GM19324 (cell line): ENCODE measurements around the gene AUTS2.

Experiments
- ATAC-seq: cut with Tn5 transposase; IDR thresholded peaks from one replicate; pipeline ENCODE4 v1.9.1; 2021; ENCODE audit warnings: mild to moderate bottlenecking, moderate library complexity; ENCODE audit not compliant: unreplicated experiment, low FRiP score

The AUTS2 gene

DNA sequence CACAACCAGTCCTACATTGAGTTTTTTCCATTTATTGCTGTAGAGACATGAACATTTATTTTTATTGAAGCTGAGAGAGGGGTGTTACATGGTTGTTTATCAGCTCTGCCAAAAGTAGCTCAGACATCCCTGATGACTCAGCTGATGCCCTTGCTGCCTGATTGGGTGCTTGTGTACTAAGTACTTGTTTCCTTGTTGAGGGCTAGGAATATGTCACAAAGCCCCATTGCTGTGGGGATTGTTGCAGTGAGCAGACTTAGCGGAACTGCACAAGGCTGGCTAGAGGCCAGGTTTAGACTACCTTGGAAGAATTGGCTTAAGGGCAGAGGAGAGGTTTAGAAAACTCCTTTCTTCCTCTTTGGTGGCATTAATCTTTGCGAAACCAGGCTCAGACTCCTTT, 110.6 kb downstream of the AUTS2 start:
- ATAC-seq, result no peak

GRCh38 chr7:69710768-69711438, 112.6 kb downstream of the AUTS2 start:
- no peak for ATAC-seq

DNA sequence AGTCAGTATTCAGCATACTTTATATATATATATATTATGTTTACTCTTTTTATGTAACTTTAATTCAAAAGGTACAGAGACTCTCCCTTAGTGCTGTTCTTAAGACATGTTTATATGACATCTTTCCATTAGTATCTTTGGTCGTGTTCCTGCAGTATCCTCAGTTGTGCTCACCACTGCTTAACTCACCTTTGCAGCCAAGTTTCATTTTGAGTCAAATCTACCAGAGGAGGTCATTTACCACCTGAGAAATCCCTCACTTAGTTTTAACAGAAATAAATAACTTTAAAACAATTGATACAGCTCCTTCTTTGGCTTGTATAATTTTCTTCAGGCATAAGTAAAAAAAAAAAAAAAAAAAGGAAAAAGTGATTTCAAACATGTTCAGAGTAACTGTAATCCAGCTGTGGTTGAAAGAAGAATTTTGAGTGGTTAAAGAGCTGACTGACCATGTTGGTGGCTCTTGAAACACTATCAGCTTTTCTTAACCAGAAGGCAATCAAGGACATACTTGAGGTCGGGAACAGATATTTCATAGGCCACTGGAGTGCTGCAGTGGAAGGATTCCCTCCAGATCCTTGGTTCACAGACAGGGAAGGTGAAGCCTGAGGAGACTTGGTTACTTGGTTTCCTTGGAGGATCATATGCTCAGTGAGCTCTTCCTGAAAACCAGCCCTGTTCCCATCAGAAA, 116.8 kb downstream of the AUTS2 start:
- no peak for ATAC-seq

DNA sequence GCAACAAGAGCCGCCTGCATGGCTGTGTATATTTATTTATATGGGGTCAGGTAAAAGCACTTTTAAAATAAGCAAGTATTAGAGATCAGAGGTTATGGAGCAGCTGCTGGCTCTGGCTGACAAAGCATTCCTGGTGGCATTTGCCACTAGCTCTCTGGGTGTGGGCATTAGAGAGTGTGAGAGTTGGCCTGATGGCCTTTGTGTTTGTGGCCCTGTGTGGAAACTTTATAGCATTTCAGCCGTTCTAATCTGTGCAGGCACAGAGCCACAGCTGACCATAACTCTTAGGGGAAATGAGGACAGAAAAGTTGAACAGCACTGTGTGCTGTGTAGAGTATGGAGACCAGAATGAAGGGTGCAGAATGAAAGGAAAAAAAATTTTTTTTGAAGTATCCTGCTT, 118.9 kb downstream of the AUTS2 start:
- ATAC-seq, result no peak

DNA sequence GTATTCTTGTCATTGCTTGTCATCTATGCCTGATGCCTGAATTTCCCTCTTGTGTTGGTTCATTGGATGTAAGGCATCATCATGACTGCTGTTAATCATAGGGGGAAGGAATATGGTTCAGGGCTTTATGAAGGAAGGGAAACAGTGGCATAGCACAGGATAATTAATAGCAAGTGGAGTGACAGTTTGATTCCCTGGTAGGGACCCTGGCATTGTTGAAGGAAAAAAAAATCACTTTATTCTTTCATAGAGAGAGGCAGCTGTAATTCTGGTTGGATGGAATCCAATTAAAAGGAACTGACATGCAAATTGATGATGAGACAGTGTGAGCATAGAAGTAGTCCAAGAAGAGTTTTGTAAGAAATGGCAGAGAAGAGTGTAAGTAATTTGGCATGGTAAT, 121.4 kb downstream of the AUTS2 start:
- no peak for ATAC-seq

- ATAC-seq, result no peak
These were observed 124.6 kb downstream of the AUTS2 start for GRCh38 chr7:69722843-69723242.

GRCh38 chr7:69723663-69724062, 125.4 kb downstream of the AUTS2 start:
- ATAC-seq, result no peak

DNA sequence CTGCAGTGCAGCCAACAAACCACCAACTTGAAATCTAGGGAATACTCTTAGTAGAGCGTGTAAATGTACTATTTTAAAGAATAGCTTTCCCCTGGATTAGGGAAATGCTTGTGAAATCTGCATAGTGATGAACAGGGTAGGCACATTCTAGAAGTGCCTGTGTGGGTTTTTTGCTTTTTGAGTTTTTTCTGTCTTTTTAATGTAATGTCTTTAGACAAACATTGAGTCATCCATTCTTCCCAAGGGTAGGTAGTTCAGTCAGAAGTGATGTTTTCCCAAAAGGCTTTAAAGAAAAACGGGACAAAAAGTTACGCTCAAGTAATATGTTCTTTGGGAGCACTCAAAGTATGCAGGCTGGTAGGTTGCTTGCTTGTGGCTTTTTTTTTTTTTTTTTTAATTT, 130.0 kb downstream of the AUTS2 start:
- ATAC-seq, result no peak

DNA sequence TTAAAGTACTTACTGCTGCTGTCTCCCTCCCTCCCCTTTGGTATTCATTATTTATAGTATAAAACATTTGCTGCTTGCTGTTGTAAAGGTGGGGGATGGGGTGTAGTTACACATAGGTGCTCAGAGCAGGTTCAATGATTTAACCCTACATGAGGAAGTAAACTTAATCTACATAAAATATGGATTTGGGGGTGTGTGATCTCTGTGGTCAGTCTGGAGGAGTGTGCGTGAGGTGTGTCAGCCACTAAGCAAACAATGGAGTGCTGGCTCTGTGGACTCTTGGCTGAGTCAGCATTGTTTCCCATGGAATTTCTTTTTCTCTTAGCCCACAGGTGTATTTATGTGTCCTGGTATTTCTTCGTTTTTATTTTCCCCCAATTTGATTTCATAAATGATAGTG, 133.9 kb downstream of the AUTS2 start:
- no peak for ATAC-seq

DNA sequence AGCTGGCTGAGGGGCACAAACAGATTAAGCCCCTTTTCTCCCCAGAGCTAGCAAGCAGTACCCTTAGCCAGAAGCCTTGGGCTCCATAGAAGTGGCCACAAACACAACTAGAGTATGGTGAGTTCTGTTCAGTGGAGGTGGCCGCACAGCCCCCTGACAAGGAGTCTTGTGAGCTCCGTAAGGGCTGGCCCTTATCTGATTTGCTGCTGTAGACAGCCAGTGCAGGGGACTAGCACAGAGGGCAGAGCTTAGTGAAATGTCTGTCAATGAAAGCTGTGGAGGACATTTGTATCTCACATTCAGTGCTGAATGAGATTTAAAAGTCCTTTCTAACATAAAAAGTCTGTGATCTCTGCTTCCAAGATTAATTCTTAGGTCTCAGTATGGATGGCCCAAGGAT, 137.3 kb downstream of the AUTS2 start:
- ATAC-seq, result no peak

DNA sequence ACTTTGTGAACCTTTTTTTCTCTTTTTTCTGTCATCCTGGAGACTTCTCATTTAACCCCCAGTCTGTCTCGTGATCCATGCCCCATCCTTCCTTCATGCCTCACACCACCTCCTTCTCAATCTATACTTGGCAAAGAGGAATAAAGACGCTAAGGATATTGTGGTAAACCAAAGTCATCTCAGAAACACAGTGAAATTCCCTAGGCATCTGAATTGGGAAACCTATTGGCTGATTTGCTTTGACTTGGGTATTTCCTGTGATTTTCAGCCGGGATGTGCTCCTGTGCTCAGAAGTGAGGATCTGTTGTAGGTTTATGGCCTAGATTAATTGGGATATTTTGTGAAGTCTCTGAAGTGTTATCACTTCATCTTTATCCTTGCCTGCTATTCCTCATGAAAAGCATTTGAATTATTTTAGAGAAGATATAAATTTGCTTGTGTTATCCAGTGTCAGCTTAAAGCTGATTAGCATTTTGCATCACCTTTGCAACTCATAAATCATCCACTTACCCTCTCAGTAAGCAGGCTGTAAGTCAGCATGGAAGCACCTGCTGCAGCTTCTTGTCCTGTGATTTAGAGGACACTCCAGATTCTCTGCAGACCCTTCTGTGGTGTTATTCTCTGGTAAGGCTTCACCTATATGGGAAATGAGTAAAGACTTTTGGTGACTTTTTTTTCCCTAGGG, 138.0 kb downstream of the AUTS2 start:
- ATAC-seq, result no peak

GRCh38 chr7:69738396-69738951, 140.2 kb downstream of the AUTS2 start:
- peak; percentile 79 for ATAC-seq

GRCh38 chr7:69739190-69739589, 140.9 kb downstream of the AUTS2 start:
- no peak for ATAC-seq

GRCh38 chr7:69739931-69740431, 141.7 kb downstream of the AUTS2 start:
- no peak for ATAC-seq

GRCh38 chr7:69742237-69742636, 144.0 kb downstream of the AUTS2 start:
- ATAC-seq, result no peak

DNA sequence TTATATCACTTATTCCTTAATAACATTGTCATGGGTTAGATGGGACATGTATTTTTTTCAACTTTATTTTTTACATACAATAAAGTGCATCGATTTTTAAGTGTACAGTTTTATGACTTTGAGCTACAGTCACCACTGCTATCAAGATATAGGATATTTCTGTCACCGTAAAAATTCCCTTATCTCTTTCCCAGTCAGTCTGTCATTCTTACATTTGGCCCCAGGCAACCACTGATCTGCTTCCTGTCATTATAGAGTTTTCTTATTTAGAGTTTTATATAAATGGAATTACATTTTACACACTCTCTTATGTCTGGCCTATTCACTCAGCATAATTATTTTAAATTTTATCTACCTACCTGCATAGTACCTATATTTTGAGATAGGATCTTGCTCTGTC, 145.2 kb downstream of the AUTS2 start:
- no peak for ATAC-seq

- ATAC-seq, result no peak
These were observed 145.8 kb downstream of the AUTS2 start for GRCh38 chr7:69744026-69744425.

DNA sequence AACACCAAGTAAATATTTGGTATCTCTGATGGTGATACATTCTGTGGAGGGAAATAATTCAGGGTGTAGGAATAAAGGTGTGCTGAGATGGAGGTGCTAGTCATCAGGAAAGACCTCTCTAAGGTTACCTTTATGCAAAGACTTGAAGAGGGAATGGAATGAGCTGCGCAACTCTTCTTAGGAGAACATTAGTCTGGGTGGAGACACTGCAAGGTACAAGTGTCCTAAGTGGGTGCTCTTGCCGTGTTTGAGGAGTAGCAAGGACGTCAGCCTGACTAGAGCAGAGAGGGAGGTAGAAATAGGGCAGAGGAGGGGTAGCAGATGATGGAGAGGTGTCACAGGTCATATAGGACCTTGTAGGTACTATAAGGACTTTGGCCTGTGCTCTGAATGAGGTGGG, 148.1 kb downstream of the AUTS2 start:
- ATAC-seq, result no peak

DNA sequence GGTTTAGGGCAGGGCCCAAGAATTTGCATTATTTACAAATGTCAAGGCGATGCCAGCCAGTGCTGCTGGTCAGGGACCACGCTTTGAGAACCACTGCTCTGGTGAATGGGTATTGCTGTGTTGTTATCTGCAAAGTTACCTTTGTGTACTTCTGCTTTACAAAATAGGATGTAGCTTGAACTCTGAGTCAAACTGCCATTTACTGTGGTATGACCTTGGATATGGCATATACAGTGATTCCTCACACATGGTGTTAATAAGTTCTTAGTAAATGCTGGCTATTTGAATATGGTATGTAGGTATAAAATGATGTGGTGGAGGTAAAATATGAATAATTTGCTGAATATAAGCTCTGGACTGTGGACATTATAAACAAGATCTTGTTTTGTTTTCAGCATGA, 148.9 kb downstream of the AUTS2 start:
- ATAC-seq, result no peak

DNA sequence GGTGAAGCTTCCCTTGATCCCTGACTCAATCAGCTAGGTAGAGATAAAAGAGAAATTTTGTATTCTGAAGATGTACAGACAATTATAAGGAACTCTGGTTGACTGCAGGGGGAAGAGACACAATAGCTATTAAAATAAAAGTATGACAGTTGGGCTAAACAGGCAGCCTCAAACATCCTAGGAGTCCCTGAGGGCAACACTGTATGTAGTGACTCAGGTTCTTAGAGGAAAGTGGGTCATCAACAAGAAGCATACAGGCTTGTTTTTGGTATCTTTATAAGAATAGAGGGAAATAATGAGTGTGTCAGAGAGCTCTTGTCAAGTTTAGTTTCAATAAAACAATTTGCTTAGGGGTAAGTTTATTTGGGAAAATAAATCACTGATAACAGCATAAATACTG, 150.3 kb downstream of the AUTS2 start:
- no peak for ATAC-seq

- ATAC-seq, result no peak
These were observed 151.2 kb downstream of the AUTS2 start for GRCh38 chr7:69749372-69749979.
